SH-SY5Y (cell line): Measurements from ENCODE around the gene KIAA0232.

ENCODE experiments used
- GATA2 ChIP-seq: IDR thresholded peaks from 2 replicates; pipeline ENCODE4 v1.6.1; 2011; ENCODE audit warnings: mild to moderate bottlenecking, low read depth, low read length
- GATA3 ChIP-seq: IDR thresholded peaks from 2 replicates; pipeline ENCODE4 v1.6.1; 2011; ENCODE audit warnings: low read depth, mild to moderate bottlenecking, low read length, moderate library complexity

DNA sequence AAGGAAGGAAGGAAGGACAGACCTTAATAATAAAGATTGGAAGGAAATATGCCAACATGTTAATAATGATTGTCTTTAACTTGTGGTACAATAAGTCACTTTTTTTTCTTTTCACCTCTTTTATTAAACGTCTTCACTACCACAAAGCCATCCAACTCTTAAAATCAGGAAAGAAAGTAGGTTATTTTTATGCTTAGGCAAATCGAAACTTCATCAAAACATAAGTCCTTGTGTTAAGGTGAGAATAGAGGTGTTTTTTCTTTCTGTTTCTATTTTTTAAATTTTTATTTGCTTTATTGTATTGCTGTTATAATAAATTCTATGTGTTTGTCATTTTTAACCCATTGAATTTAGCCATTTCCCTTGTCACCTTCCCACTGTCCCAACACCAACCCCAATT lies 40.0 kb upstream of the KIAA0232 start:
- TF ChIP-seq GATA3 (no peak), GATA2 (no peak)
